ENCODE data around the gene SH3BGRL2. TPM values are rescaled to one million over a fixed set of nuclear protein-coding genes. Genes with fewer than 3 reads are reported as not detected.

Gene SH3BGRL2
- total RNA-seq, 1 experiment from 2014 or later, result 13.5 TPM

DNA sequence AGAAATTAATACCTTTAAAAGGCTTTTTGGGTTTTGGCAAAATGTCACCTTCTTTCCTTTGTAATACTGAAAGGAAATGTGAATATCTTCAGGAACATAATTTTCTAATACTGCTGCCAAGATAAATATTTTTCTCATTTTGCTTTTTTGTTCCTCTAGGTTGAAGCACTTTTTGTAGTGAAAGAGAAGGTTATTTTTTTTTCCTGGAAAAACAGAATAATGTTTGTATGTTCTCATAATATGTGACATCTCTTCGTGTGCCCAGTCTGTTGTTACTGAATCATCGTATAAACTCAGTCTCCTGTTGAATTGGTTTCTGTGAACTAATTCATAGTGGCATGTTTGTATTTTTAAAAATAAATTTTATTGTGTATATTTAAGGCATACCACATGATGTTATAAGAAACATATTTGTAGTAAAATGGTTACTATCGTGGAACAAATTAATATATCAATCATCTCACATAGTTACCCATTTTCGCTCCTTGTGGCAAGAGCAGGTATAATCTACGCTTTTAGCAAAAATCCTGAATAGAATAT, 74.4 kb downstream of the SH3BGRL2 start:
- ChIA-PET CTCF (no interaction called here), POLR2A (ENCODE audit: low non-redundant PET) (no interaction called here)
- no peak overlapping the region for H3K27ac ChIP-seq (ENCODE audit: low read depth, low read length, poor library complexity, severe bottlenecking)
- no peaks in the 10 kb centered on the region for H3K27me3 ChIP-seq (replicated peaks; ENCODE audit: insufficient read depth, low read depth, low read length, poor library complexity)
- BruUV-seq (replicated peaks), result no TSS peak
- intact Hi-C loops (cut with micrococcal nuclease; ENCODE audit: unreplicated experiment), result no loop called here
- TF ChIP-seq, protein P1, sequence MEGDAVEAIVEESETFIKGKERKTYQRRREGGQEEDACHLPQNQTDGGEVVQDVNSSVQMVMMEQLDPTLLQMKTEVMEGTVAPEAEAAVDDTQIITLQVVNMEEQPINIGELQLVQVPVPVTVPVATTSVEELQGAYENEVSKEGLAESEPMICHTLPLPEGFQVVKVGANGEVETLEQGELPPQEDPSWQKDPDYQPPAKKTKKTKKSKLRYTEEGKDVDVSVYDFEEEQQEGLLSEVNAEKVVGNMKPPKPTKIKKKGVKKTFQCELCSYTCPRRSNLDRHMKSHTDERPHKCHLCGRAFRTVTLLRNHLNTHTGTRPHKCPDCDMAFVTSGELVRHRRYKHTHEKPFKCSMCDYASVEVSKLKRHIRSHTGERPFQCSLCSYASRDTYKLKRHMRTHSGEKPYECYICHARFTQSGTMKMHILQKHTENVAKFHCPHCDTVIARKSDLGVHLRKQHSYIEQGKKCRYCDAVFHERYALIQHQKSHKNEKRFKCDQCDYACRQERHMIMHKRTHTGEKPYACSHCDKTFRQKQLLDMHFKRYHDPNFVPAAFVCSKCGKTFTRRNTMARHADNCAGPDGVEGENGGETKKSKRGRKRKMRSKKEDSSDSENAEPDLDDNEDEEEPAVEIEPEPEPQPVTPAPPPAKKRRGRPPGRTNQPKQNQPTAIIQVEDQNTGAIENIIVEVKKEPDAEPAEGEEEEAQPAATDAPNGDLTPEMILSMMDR (conservative IDR thresholded peaks at IDR 0.05; ENCODE audit: low read depth, low read length), result no peak
- TF ChIP-seq EZH2 (IDR thresholded peaks at IDR 0.05; ENCODE audit: borderline replicate concordance, low read depth, low read length, poor library complexity, severe bottlenecking), result no peak
- H3K4me1 ChIP-seq (ENCODE audit: insufficient read depth, low read length, poor library complexity, severe bottlenecking), result no peaks in the 10 kb centered on the region
- no peaks in the 10 kb centered on the region for H3K9me3 ChIP-seq (ENCODE audit: low read depth, low read length, poor library complexity, severe bottlenecking)
- DNase-seq (ENCODE audit: low spot score), result no peak
- no peaks in the 10 kb centered on the region for H3K36me3 ChIP-seq (ENCODE audit: insufficient read depth, low read length, poor library complexity, severe bottlenecking)
- no peak overlapping the region for H3K4me3 ChIP-seq (ENCODE audit: low read depth, low read length, poor library complexity, severe bottlenecking)

DNA sequence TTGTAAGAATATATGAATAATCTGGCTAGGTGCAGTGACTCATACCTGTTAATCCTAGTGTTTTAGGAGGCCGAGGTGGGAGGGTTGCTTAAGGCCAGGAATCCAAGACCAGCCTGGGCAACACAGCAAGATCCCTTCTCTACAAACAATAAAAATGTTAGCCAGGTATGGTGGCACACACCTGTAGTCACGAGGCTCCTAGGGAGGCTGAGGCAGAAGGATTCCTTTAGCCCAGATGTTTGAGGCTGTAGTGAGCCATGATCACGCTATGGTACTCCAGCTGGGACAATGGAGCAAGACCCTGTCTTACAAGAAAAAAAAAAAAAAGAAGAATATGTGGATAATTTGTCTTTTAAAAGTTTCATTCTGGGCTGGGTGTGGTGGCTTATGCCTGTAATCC, 75.4 kb downstream of the SH3BGRL2 start:
- no peak overlapping the region for H3K4me3 ChIP-seq (ENCODE audit: low read depth, low read length, poor library complexity, severe bottlenecking)
- no TSS peak for BruUV-seq (replicated peaks)
- no peaks in the 10 kb centered on the region for H3K27me3 ChIP-seq (replicated peaks; ENCODE audit: insufficient read depth, low read depth, low read length, poor library complexity)
- CTCF ChIA-PET, result no interaction called here
- intact Hi-C loops (cut with micrococcal nuclease; ENCODE audit: unreplicated experiment), result no loop called here
- POLR2A ChIA-PET (ENCODE audit: low non-redundant PET), result no interaction called here
- no peaks in the 10 kb centered on the region for H3K9me3 ChIP-seq (ENCODE audit: low read depth, low read length, poor library complexity, severe bottlenecking)
- H3K36me3 ChIP-seq (ENCODE audit: insufficient read depth, low read length, poor library complexity, severe bottlenecking), result no peaks in the 10 kb centered on the region
- no peak overlapping the region for H3K27ac ChIP-seq (ENCODE audit: low read depth, low read length, poor library complexity, severe bottlenecking)
- H3K4me1 ChIP-seq (ENCODE audit: insufficient read depth, low read length, poor library complexity, severe bottlenecking), result no peaks in the 10 kb centered on the region
- no peak for DNase-seq (ENCODE audit: low spot score)
- no peak for TF ChIP-seq EZH2 (IDR thresholded peaks at IDR 0.05; ENCODE audit: borderline replicate concordance, low read depth, low read length, poor library complexity, severe bottlenecking)
- TF ChIP-seq, protein P1 (conservative IDR thresholded peaks at IDR 0.05; ENCODE audit: low read depth, low read length), result no peak

DNA sequence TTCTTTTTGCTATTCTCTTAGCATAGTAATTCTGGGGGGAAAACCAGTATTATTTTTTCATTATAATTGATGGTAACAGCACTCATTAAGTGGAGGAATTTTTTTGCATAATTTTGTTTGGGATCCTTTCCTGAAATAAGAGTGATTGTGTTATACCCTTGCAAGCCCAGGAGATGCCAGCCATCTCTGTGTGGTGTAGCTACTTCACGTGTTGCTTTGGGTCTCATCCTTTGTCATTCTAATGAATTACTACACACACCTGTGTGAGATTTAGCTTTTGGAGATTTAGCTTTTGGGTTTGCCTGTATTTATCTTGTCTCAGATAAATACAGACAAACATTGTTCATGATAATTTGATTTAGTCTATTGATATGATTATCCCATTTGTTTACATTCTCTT, 76.5 kb downstream of the SH3BGRL2 start:
- no TSS peak for BruUV-seq (replicated peaks)
- no peaks in the 10 kb centered on the region for H3K36me3 ChIP-seq (ENCODE audit: insufficient read depth, low read length, poor library complexity, severe bottlenecking)
- CTCF ChIA-PET, result no interaction called here
- H3K4me3 ChIP-seq (ENCODE audit: low read depth, low read length, poor library complexity, severe bottlenecking), result no peak overlapping the region
- DNase-seq (ENCODE audit: low spot score), result no peak
- POLR2A ChIA-PET (ENCODE audit: low non-redundant PET), result no interaction called here
- intact Hi-C loops (cut with micrococcal nuclease; ENCODE audit: unreplicated experiment), result no loop called here
- TF ChIP-seq EZH2 (IDR thresholded peaks at IDR 0.05; ENCODE audit: borderline replicate concordance, low read depth, low read length, poor library complexity, severe bottlenecking), result no peak
- TF ChIP-seq, protein P1 (conservative IDR thresholded peaks at IDR 0.05; ENCODE audit: low read depth, low read length), result no peak
- no peaks in the 10 kb centered on the region for H3K9me3 ChIP-seq (ENCODE audit: low read depth, low read length, poor library complexity, severe bottlenecking)
- no peaks in the 10 kb centered on the region for H3K4me1 ChIP-seq (ENCODE audit: insufficient read depth, low read length, poor library complexity, severe bottlenecking)
- H3K27me3 ChIP-seq (replicated peaks; ENCODE audit: insufficient read depth, low read depth, low read length, poor library complexity), result no peaks in the 10 kb centered on the region
- no peak overlapping the region for H3K27ac ChIP-seq (ENCODE audit: low read depth, low read length, poor library complexity, severe bottlenecking)
